IMR-90 (cell line): ENCODE measurements around the gene ERH. TPM values are rescaled to one million over a fixed set of nuclear protein-coding genes. Genes with fewer than 3 reads are reported as not detected.

Source experiments
- ATAC-seq: fragments of 200-7000 bp; cut with Tn5 transposase; 2 replicates; pipeline ENCODE4 v1.9.1; 2020; ENCODE audit warnings: low read depth, mild to moderate bottlenecking, moderate library complexity
- BruUV-seq: library from RNA; stranded (reverse); fragments of 400-500 nt; replicated peaks from 2 replicates; lab custom pipeline; 2021; lab: Mats Ljungman, UMichigan
- CTCF ChIA-PET: fragments of 300-600 bp; formaldehyde crosslinking; extraction: SDS; loops from one replicate; lab custom pipeline; 2021; ENCODE audit warnings: antibody characterized with exemption; lab: Yijun Ruan, JAX
- POLR2A ChIA-PET: fragments of 300-600 bp; sonication (Branson Sonifier 250); formaldehyde crosslinking; loops from one replicate; lab custom pipeline; 2022; ENCODE audit warnings: antibody characterized with exemption; ENCODE audit not compliant: unreplicated experiment; lab: Charles Lee
- DNase-seq: peaks from one replicate; pipeline ENCODE4 v3.0.0; 2013
- H2AFZ ChIP-seq: replicated peaks from 2 replicates; pipeline ENCODE3; 2013; ENCODE audit warnings: low read length, mild to moderate bottlenecking; ENCODE audit not compliant: poor library complexity
- H2AK5ac ChIP-seq: 2 replicates; pipeline ENCODE4 v1.6.1; 2013; ENCODE audit warnings: low read depth, low read length, inconsistent platforms
- H2AK9ac ChIP-seq: replicated peaks from 2 replicates; pipeline ENCODE3; 2013; ENCODE audit warnings: mild to moderate bottlenecking, low read depth, low read length, moderate library complexity; ENCODE audit not compliant: poor library complexity
- H2BK120ac ChIP-seq: 2 replicates; pipeline ENCODE4 v1.6.1; 2013; ENCODE audit warnings: low read depth, low read length, inconsistent platforms
- H2BK15ac ChIP-seq: 3 replicates; pipeline ENCODE4 v1.6.1; 2013; ENCODE audit warnings: low read depth, low read length, inconsistent platforms
- H2BK20ac ChIP-seq: 2 replicates; pipeline ENCODE4 v1.6.1; 2013; ENCODE audit warnings: low read depth, mild to moderate bottlenecking, inconsistent platforms, low read length, moderate library complexity
- H2BK5ac ChIP-seq: 2 replicates; pipeline ENCODE4 v1.6.1; 2013; ENCODE audit warnings: mild to moderate bottlenecking, low read depth, low read length, inconsistent platforms; ENCODE audit not compliant: poor library complexity, severe bottlenecking
- H3K14ac ChIP-seq: replicated peaks from 2 replicates; pipeline ENCODE4 v1.6.1; 2013; ENCODE audit warnings: low read depth, low read length, inconsistent platforms
- H3K18ac ChIP-seq: 2 replicates; pipeline ENCODE4 v1.6.1; 2013; ENCODE audit warnings: low read depth, low read length, control low read depth
- H3K23ac ChIP-seq: 2 replicates; pipeline ENCODE4 v1.6.1; 2013; ENCODE audit warnings: low read depth, low read length, inconsistent platforms
- H3K27ac ChIP-seq: 2 replicates; pipeline ENCODE4 v1.5.1; 2013; ENCODE audit warnings: mild to moderate bottlenecking, control low read depth, low read length; ENCODE audit not compliant: insufficient read depth
- H3K27me3 ChIP-seq: 2 replicates; pipeline ENCODE4 v1.6.1; 2013; ENCODE audit warnings: low read length; ENCODE audit not compliant: control insufficient read depth, insufficient read depth
- H3K36me3 ChIP-seq: 2 replicates; pipeline ENCODE4 v1.6.1; 2013; ENCODE audit warnings: low read length, mixed read lengths; ENCODE audit not compliant: control insufficient read depth, insufficient read depth
- H3K4ac ChIP-seq: 2 replicates; pipeline ENCODE4 v1.6.1; 2013; ENCODE audit warnings: low read depth, low read length, inconsistent platforms
- H3K4me1 ChIP-seq: 2 replicates; pipeline ENCODE4 v1.6.1; 2013; ENCODE audit warnings: low read length, mixed read lengths; ENCODE audit not compliant: control insufficient read depth, insufficient read depth
- H3K4me2 ChIP-seq: 2 replicates; pipeline ENCODE4 v1.6.1; 2013; ENCODE audit warnings: low read depth, mild to moderate bottlenecking, control low read depth, low read length, moderate library complexity
- H3K4me3 ChIP-seq: 2 replicates; pipeline ENCODE4 v1.5.1; 2013; ENCODE audit warnings: low read depth, mild to moderate bottlenecking, control low read depth, low read length, moderate library complexity; ENCODE audit not compliant: insufficient read depth
- H3K56ac ChIP-seq: 2 replicates; pipeline ENCODE4 v1.6.1; 2013; ENCODE audit warnings: low read length, inconsistent platforms; ENCODE audit not compliant: insufficient read depth; ENCODE audit errors: extremely low read depth
- H3K79me1 ChIP-seq, 2 experiments: 2 replicates each; pipeline ENCODE4 v1.6.1; 2013; ENCODE audit warnings: low read length in 2 of 2, inconsistent platforms in 1 of 2, low read depth in 1 of 2
- H3K9ac ChIP-seq: 2 replicates; pipeline ENCODE4 v1.6.1; 2013; ENCODE audit warnings: low read depth, low read length, control low read depth
- H3K9me1 ChIP-seq: 2 replicates; pipeline ENCODE4 v1.6.1; 2013; ENCODE audit warnings: low read length, inconsistent platforms; ENCODE audit not compliant: insufficient read depth
- H3K9me3 ChIP-seq: 2 replicates; pipeline ENCODE4 v1.6.1; 2013; ENCODE audit warnings: low read length; ENCODE audit not compliant: control insufficient read depth, insufficient read depth
- H4K20me1 ChIP-seq: 2 replicates; pipeline ENCODE4 v1.6.1; 2013; ENCODE audit warnings: low read length, inconsistent platforms; ENCODE audit not compliant: insufficient read depth
- H4K5ac ChIP-seq: 2 replicates; pipeline ENCODE4 v1.6.1; 2013; ENCODE audit warnings: mild to moderate bottlenecking, low read depth, low read length, control low read depth
- H4K8ac ChIP-seq, 2 experiments: 2 replicates each; pipeline ENCODE4 v1.6.1; 2013; ENCODE audit warnings: low read depth in 2 of 2, low read length in 2 of 2, control low read depth in 1 of 2, inconsistent platforms in 1 of 2
- H4K91ac ChIP-seq: 2 replicates; pipeline ENCODE4 v1.6.1; 2013; ENCODE audit warnings: low read depth, low read length, inconsistent platforms; ENCODE audit not compliant: insufficient read depth
- BHLHE40 ChIP-seq: fragments of 150-350 bp; IDR thresholded peaks from 2 replicates; pipeline ENCODE4 v1.6.1; 2016; ENCODE audit warnings: mild to moderate bottlenecking, low read depth, low read length
- CEBPB ChIP-seq: IDR thresholded peaks from 2 replicates; pipeline ENCODE4 v1.6.1; 2012; ENCODE audit warnings: low read depth, low read length, improper control_type of control experiment
- CHD1 ChIP-seq: IDR thresholded peaks from 2 replicates; pipeline ENCODE4 v1.6.1; 2012; ENCODE audit warnings: low read depth, low read length, improper control_type of control experiment
- CTCF ChIP-seq: conservative IDR thresholded peaks from 2 replicates; pipeline ENCODE4 v1.5.1; 2012; ENCODE audit warnings: mild to moderate bottlenecking, low read depth, low read length, improper control_type of control experiment
- ELK1 ChIP-seq: fragments of 150-350 bp; IDR thresholded peaks from 2 replicates; pipeline ENCODE4 v1.6.1; 2016; ENCODE audit warnings: low read depth, mild to moderate bottlenecking, low read length, moderate library complexity, borderline replicate concordance
- FOS ChIP-seq: fragments of 150-350 bp; IDR thresholded peaks from 2 replicates; pipeline ENCODE4 v1.6.1; 2016; ENCODE audit warnings: low read depth, low read length
- MAFK ChIP-seq: IDR thresholded peaks from 2 replicates; pipeline ENCODE4 v1.6.1; 2012; ENCODE audit warnings: low read depth, low read length, improper control_type of control experiment
- MAZ ChIP-seq: IDR thresholded peaks from 2 replicates; pipeline ENCODE4 v1.6.1; 2012; ENCODE audit warnings: low read depth, mild to moderate bottlenecking, low read length, improper control_type of control experiment, moderate library complexity, borderline replicate concordance
- MXI1 ChIP-seq: IDR thresholded peaks from 2 replicates; pipeline ENCODE4 v1.6.1; 2012; ENCODE audit warnings: low read depth, mild to moderate bottlenecking, low read length, moderate library complexity, borderline replicate concordance
- NFE2L2 ChIP-seq: fragments of 150-350 bp; IDR thresholded peaks from 2 replicates; pipeline ENCODE4 v1.6.1; 2016; ENCODE audit warnings: low read depth, mild to moderate bottlenecking, low read length
- POLR2A ChIP-seq: IDR thresholded peaks from 2 replicates; pipeline ENCODE4 v1.6.1; 2012; ENCODE audit warnings: mild to moderate bottlenecking, low read depth, low read length
- RAD21 ChIP-seq: IDR thresholded peaks from 2 replicates; pipeline ENCODE4 v1.6.1; 2012; ENCODE audit warnings: low read length, improper control_type of control experiment
- RCOR1 ChIP-seq: IDR thresholded peaks from 2 replicates; pipeline ENCODE4 v1.6.1; 2012; ENCODE audit warnings: mild to moderate bottlenecking, low read length, improper control_type of control experiment; ENCODE audit not compliant: insufficient replicate concordance
- RFX5 ChIP-seq: IDR thresholded peaks from 2 replicates; pipeline ENCODE4 v1.8.0; 2012; ENCODE audit warnings: low read depth, mild to moderate bottlenecking, low read length, moderate library complexity
- SMC3 ChIP-seq: fragments of 150-350 bp; IDR thresholded peaks from 2 replicates; pipeline ENCODE4 v1.6.1; 2016; ENCODE audit warnings: low read depth, mild to moderate bottlenecking, antibody characterized with exemption, low read length, moderate library complexity
- USF2 ChIP-seq: fragments of 150-350 bp; IDR thresholded peaks from 2 replicates; pipeline ENCODE4 v1.6.1; 2017; ENCODE audit warnings: mild to moderate bottlenecking, antibody characterized with exemption, low read length, low read depth
- WGBS, 2 experiments: methylation state at CpG; one replicate each; pipeline versions ENCODE4 v1.1.5 to v1.1.7; 2013; ENCODE audit warnings: missing lambda C conversion rate in 2 of 2; ENCODE audit not compliant: insufficient read length in 1 of 2; ENCODE audit errors: extremely low coverage in 2 of 2; 5-methylcytosine and 5-hydroxymethylcytosine counted together
- dilution Hi-C: fragments of 300-500 bp; cut with HindIII; formaldehyde crosslinking; loops from one replicate; pipeline ENCODE4 v1.14.3; 2018; ENCODE audit warnings: low sequenced_read_pairs; ENCODE audit not compliant: unreplicated experiment
- in situ Hi-C: fragments of 300-500 bp; cut with MboI; formaldehyde crosslinking; loops from 3 replicates; pipeline ENCODE4 v1.14.3; 2019; ENCODE audit warnings: low sequenced_read_pairs, inconsistent platforms, mixed read lengths
- intact Hi-C: fragments of 100-400 bp; cut with micrococcal nuclease; formaldehyde crosslinking; loops from 2 replicates; pipeline ENCODE4 v1.10.0; 2022
- polyA plus RNA-seq, 3 experiments: library from polyadenylated mRNA; depleted of rRNA; stranded (reverse); fragments of >200 nt; gene quantifications; 2 replicates each; pipeline ENCODE4 v1.2.3, GENCODE V29; 2012; ENCODE audit warnings: low replicate concordance in 1 of 3
- total RNA-seq: library from RNA; depleted of rRNA; stranded (reverse); fragments of >200 nt; gene quantifications from 2 replicates; pipeline ENCODE4 v1.2.3, GENCODE V29; 2012

The ERH gene
- total and polyA plus RNA-seq, 2 of the 4 experiments (the other 2 are of a cell fraction) = 64.2 to 150 TPM

- Histone ChIP-seq H3K9me1 (no peaks in the 10 kb centered on the region), H4K91ac (no peak overlapping the region), H2BK5ac (no peak overlapping the region), H4K5ac (no peak overlapping the region), H2BK15ac (no peak overlapping the region), H2AK9ac (no peak overlapping the region), H3K4me1 (no peaks in the 10 kb centered on the region), H3K27me3 (no peaks in the 10 kb centered on the region), H3K14ac (no peak overlapping the region), H2BK120ac (no peak overlapping the region), H3K4me3 (no peak overlapping the region), H4K20me1 (no peaks in the 10 kb centered on the region), H3K9me3 (no peaks in the 10 kb centered on the region), H2AFZ (no peak overlapping the region), H3K56ac (no peak overlapping the region), H3K36me3 (0 out of 2 replicates have a peak, but pooled peaks cover 2% of the 10 kb centered on the region), H3K27ac (no peak overlapping the region), H2AK5ac (no peak overlapping the region), H3K18ac (no peak overlapping the region), H3K79me1 (no peaks in the 10 kb centered on the region), H3K4me2 (no peak overlapping the region), H2BK20ac (no peak overlapping the region), H3K9ac (no peak overlapping the region), H4K8ac (no peak overlapping the region), H3K23ac (no peak overlapping the region; the same call in 1 of the 2 replicates), H3K4ac (no peak overlapping the region)
- in situ Hi-C loops (no loop called here), dilution Hi-C loops (no loop called here), intact Hi-C loops (no loop called here)
- no TSS peak for BruUV-seq
- ATAC-seq (no peak), DNase-seq (no peak)
- no CpG with 5 or more reads among the region's 1 CpG for WGBS, 2 experiments
- TF ChIP-seq CEBPB (no peak), MAFK (no peak), RFX5 (no peak), NFE2L2 (no peak), MXI1 (no peak), CTCF (no peak), MAZ (no peak), FOS (no peak), USF2 (no peak), SMC3 (no peak), ELK1 (no peak), RCOR1 (no peak), CHD1 (no peak), POLR2A (no peak), RAD21 (no peak), BHLHE40 (no peak)
- ChIA-PET POLR2A (no interaction called here), CTCF (no interaction called here)
Observed at GRCh38 chr14:69368381-69368780, 29.7 kb downstream of the ERH start.
